Ovary (tissue), 1 donor: ENCODE data around the gene VGLL4.

Experiments used
- EP300 ChIP-seq: sonication (generic); formaldehyde crosslinking; IDR thresholded peaks from one replicate; pipeline ENCODE4 v1.6.1; 2017; ENCODE audit warnings: antibody characterized with exemption
- POLR2A ChIP-seq: fragments of 450-650 bp; IDR thresholded peaks from one replicate; pipeline ENCODE4 v1.6.1; 2017; ENCODE audit warnings: antibody characterized with exemption, mild to moderate bottlenecking, moderate library complexity

DNA sequence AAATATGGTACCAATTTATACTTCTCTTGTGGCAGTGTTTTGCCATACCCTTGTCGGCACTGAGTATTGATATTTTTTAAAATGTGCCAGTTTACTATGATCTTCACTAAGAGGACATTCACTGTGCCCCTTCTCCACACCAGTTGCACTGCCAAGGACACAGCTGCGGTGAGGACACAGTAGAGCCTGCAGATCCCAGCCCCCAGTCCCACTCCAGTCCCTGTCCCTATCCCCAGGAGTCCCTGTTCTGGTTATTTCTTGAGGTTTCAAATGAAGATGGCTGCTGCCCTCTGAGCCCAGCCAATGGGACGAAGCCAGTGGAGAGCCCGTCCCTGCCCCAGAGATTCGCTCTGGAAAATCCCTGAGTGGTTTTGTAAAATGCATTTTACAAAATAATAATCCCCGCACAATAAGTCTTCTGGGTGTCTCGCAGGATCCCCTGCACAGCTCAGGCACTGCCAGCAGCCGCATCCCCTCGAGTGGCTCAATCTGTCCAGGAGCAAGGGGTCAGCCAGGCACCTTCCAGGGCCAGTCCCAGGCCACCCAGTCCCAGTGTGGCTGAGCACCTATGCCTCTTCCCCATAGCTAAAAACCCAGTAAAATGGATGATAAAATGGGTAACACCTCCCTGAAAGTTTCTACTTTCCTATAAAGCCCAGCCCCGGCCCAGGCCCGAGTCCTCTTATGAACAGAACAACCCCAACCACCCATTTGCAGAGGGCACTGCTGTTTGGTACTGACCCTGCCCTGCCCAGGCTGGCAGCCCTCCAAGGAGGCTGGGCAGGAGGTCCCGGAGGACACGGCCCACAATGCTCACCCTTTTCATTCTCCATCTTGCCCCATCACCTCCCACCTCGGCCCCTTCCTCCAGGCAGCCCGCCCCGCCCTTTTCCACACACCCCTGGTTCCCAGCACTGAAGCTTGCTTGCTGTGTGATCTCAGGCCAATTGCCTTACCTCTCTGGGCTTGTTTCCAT lies 91.1 kb downstream of the VGLL4 start:
- TF ChIP-seq POLR2A (no peak), EP300 (no peak)
